Measurements from ENCODE around the gene CDV3.
"Not testable (repeated sequence)": the region's sequence is repeated elsewhere in the genome, so short reads cannot be mapped to it uniquely, and the experiment has no call there.

The CDV3 gene, protein sequence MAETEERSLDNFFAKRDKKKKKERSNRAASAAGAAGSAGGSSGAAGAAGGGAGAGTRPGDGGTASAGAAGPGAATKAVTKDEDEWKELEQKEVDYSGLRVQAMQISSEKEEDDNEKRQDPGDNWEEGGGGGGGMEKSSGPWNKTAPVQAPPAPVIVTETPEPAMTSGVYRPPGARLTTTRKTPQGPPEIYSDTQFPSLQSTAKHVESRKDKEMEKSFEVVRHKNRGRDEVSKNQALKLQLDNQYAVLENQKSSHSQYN

DNA sequence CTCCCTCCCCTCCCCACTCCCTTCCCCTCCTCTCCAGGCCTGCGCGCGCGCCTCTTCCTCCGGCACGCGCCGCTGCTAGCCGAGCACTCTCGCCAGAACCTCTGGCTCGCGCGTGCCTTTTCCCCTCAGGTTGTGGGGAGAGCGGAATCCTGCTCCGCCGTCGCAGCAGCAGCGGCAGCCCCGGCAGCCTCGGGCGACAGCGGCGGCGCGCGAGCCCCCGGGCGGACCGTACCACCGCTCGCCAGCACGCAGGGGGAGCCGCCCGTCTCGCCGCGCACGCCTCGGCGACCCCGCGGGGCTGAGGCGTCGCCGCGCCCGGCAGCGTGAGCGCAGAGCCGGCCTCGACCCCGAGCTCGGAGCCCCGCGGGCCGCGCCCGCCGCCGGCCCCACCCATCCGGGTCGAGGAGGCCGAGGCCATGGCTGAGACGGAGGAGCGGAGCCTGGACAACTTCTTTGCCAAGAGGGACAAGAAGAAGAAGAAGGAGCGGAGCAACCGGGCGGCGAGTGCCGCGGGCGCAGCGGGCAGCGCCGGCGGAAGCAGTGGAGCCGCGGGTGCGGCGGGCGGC is at the start of gene CDV3:
Gene CDV3 (plus strand): TSS at position 58 of the 566 bp plus-strand sequence. CDS start 359 bp downstream, at position 417.
- peak; percentile 26 for DNase-seq (ENCODE audit: low read depth)

DNA sequence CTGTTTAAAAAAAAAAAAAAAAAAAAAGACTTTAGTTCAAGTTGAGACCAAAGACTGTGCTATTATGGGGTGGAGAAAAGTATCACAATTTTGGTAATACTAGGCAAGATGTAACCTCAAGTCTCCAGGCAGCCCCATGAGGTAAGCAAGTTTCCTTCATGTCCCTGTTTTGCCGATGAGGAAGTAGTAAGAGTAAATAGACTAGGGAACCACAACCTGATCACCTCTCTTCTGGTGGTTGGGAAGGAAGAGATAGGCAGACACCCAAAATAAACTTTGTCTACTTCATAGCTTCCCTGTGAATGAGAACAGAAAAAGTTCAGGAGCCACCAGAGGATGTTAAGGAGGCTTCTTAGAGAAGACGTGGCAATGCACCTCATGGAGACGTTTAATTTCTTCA is 49.7 kb upstream of the CDV3 start:
- DNase-seq (ENCODE audit: low read depth): not testable (repeated sequence)

DNA sequence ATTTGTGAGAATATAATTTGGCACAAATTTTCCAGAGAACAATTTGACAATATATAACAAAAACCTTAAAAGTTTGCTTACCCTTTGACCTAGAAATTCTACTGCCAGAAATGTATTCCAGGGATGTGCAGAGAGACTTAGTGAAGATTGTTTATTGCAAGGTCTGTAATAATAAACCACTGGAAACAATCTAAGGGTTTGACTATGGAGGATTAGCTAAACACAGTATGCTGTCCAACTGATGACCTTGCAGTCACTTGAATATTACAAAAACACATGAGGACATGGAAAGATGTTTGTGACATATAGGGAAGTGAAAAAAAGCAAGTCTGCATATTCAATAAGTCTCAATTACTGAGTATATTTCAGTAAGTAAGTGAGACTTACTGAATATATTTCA is 48.1 kb upstream of the CDV3 start:
- DNase-seq (ENCODE audit: low read depth): no peak

DNA sequence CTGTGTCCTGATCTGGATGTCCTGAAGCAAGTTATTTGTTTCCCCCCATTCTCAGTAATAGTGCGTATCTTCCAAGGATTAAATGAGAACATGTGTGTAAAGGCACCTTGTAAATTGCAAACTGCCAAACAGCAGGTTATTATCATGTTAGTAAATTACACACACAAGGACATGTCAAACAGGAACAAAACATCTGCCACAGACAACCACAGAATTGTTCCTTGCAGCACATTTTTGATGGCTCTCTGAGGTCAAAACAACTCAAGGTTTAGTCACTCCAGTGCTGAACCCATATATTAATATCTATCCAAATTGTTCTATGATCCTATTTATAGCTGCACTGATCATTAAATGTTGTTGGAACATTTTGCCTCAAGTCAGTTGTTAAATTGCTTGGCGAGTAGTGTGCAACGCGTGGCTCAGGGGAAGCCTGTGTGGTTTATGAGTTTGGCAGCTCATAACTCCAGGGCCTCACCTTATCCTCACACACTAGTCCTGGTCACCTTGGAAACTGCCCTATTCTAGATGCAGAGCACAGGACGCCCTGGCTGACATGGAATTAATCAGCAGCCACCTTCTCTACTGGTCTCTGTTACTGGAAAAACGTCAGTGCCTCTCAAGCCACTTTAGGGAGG is 46.3 kb upstream of the CDV3 start:
- DNase-seq (ENCODE audit: low read depth): no peak

DNA sequence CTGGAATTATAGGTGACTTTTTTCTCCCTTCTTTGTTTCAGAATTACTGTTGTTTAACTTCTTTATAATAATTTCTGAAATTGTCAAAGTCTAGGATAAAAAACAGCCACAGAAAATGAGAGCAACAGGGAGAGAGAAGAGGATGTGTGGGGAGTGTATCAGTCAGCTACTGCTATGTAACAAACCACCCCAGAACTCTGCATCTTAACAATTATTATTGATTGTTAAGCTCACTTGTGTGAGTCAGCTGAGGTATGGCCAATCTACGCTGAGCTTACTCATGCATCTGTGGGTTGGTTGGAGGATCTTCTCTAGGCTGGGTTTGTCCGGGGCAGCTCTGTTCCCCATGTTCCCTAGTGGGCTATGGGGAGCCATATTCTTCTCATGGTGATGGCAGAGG is 43.7 kb upstream of the CDV3 start:
- no peak for DNase-seq (ENCODE audit: low read depth)

DNA sequence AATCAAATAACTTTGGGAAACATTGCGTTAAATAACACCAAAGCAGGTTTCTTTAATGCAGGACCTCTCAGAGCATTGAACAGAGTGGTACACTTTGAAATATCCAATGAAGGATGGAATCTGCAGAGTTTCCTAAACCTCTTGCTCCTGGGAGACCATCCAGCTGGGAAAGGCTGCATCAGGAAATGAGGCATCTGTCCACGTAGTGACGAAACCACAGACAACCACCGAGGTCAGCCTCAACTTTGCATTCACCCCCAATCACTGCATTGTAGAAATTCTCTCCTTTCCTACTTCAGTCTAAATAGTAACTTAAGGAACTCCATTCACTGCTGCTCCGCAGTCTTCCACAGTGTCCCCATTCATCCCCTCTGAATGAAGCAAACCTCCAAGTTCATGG is 41.5 kb upstream of the CDV3 start:
- DNase-seq (ENCODE audit: low read depth): no peak

DNA sequence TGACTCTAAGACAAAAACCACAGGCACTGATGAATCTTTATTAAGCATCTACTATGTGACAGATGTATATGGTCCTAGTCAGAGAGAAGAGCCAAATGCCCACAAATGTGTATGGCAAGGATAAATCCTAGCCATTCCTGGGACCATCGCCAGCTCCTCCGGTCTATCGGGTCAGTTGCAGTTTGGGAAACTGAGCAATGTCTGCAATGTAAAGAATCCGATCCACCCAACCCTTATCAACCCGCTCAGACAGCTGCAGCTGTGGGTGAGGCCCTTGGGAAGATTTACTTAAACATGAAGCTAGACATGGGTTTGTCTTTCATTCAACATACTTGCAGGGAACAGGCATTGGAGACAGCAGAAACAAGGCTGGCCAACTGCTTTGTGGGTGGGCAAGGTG is 40.5 kb upstream of the CDV3 start:
- no peak for DNase-seq (ENCODE audit: low read depth)

DNA sequence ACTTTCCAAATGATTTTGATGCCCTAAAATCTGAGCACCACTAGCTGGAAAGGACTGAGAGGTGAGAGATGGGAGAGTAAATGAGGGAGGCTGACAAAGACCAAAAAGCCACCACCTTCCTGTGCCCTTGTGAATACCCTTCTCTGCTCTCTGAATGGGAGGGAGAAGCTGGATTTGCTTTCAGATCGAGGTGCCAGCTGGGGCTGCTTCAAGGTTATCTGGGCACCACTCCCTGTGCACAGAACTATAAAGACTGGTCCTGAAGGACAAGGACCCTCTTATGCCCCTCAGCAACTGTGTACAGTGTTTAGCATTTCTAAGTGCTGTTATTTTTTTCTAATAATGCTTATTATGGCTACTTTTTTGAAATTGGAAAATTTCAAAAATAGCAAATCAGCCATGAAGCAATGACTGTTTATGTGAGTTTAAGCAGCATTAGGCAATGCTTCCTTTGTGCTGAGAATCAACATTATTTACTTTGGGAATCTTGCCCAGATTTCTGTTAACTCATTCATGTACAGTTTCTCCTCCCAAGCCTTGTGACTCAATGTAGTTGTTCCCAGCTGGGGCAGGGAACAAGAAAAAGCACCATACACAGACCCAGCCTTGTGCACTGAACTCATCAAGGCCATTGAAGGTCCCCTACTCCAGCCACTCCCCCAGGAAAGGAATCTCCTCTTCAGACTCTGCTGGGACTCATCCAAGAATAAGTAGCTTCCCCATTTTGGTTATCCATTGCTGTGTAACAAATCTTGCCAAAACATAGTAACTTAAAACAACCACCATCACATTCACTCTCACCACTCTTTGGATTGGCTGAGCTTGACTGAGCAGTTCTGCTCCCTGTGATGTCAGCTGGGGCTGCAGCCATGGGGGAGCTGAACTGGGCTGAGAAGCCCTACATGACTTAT is 37.3 kb upstream of the CDV3 start:
- DNase-seq (ENCODE audit: low read depth): no peak

DNA sequence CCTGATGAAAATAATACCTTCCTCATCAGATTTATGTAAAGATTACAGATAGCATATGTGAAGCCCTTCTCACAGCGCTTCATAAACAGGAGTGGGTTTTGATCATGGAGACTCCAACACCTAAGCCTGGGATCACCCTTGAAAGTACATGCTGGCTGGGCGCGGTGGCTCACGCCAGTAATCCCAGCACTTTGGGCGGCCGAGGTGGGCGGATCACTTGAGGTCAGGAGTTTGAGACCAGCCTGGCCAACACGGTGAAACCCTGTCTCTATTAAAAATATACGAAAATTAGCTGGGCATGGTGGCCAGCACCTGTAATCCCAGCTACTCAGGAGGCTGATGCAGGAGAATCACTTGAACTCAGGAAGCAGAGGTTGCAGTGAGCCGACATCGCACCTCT is 36.4 kb upstream of the CDV3 start:
- not testable (repeated sequence) for DNase-seq (ENCODE audit: low read depth)

DNA sequence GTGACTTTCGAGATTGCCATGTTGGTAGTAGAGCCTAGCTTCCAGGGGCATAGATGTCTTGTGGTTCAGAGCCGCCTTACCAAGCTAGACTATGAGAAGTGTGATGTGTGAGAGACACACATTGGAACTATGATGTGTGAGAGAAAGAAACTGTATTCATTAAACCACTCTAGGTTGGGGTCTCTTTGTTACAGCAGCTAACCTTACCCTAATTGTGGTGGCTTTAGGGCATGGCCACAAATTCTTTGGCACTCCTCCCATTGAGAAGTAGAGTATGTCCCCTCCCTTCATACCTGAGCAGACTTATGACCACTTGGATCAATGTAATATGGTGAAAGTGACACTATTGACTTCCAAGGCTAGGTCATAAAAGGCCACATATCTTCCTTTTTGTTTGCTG is 35.3 kb upstream of the CDV3 start:
- DNase-seq (ENCODE audit: low read depth): no peak

DNA sequence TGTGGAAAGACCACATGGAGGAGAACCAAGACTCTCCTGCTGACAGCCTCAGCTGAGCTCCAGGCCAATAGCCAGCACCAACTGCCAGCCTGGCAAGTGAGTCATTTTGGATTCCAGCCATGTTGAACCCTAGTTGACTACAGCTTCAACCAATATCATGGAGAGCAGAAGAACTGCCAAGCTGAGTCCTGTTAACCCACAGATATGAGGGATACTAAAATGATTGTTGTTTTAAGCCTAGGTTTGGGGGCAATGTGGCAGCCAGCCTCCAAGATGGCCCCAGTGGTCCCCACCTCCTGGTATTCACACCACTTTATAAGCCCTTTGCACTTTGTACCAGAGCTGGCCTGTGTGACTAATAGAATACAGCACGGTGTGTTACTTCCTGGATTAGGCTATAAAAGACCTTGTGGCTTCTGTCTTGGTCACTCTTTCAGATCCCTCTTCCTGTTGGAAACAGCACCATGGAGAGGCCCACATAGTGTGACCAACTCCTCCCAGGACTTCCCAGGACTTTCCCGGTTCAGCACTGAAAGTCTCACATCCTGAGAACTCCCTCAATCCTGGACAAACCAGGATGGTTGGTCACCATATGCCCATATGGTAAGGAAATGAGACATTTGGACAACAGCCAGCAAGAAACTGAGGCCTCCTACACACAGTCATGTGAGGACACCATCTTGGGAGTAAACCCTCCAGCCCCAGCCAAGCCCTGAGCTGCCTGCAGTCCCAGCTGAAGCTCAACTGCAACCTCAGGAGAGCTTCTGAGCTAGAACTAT is 32.4 kb upstream of the CDV3 start:
- no peak for DNase-seq (ENCODE audit: low read depth)

DNA sequence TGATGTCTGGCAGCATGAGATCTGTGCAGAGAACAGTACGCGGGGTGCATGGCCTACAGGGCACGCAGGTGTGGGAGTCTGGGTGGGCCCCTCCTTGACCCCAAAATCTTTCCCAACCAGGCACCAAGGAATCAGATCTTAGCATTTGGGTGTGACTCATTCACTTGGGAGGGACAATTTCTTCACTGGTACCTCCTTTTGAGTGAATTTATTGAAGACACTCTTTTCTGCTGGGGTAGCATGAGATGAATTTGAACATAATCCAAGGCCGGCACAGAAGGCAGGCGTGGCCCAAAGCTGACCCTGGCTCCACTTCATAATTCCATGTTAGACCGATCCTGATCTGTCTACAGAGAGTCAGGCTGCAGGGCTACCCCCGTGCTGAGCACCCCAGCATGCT is 30.6 kb upstream of the CDV3 start:
- DNase-seq (ENCODE audit: low read depth): no peak

DNA sequence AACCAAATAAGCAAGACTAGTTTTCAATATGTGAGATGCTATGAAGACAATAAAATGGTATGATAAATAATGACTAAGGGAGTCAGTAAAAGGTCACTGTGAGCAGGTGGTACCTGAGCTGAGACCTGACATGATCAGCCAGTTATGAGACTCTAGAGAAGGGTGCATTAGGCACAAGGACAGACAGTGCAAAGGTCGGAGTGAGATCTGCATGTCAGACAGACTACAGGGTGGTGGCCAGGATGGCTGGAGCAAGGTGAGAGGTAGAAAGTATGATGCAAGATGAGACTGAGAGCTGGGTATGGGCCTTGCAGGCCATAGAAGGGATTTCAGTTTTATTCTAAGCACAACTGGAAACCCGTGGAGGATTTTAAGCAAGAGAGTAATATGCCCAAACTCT is 28.5 kb upstream of the CDV3 start:
- not testable (repeated sequence) for DNase-seq (ENCODE audit: low read depth)

DNA sequence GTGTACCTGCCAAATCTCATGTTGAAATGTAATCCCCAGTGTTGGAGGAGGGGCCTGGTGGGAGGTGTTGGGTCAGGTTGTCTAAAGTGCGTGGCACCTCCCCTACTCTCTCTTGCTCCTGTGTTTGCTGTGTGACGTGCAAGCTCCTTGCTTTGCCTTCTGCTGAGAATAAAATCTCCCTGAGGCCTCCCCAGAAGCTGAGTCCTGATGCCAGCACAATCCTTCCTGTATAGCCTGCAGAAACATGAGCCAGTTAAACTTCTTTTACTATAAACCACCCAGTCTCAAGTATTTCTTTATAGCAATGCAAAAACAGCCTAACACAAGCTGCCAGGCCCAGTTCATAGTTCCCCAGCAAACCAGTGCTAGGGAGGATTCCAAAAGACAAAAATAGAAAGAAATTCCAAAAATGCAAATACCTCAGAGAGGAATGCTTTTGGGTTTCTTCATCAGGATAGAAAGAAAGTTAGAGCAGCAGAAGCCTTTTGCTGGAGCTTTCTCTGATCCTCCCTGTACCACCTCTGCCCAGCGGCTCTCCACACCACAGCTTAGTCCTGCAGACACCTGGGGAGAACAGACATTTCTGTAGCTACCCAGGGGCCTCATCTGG is 25.9 kb upstream of the CDV3 start:
- DNase-seq (ENCODE audit: low read depth): no peak

DNA sequence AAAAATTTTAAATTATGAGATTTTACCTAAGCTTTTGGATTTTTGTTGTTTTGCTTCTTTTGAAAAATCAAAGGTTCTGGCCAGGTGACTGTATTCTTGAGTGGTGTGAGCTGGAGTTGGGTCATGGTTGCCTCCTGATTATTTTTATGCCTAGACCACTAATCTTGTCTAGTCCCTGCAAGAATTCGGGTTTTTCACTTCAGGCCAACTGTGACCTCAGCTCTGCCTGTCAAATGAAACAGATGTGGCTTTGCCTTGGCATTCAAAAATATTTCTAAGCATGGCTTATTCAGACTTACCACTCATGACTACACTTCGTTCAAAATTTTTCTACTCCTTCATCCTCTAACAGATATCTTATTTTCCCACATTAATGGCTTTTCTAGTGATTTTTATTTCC is 25.4 kb upstream of the CDV3 start:
- no peak for DNase-seq (ENCODE audit: low read depth)

DNA sequence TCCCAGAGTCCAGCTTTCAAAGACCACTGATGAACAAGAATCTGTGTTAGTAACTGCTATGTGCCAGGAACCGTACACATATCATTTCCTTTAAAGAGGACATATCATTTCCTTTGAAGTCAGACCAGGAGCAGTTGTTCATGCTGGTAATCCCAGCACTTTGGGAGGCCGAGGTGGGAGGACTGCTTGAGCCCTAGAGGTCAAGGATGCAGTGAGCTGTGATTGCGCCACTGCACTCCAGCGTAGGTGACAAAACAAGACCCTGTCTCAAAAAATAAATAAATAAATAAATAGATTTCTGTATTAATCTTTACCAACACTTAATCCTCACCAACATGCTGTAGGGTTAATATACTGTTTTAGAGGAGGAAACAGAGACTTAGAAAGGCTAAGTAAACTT is 23.9 kb upstream of the CDV3 start:
- no peak for DNase-seq (ENCODE audit: low read depth)

DNA sequence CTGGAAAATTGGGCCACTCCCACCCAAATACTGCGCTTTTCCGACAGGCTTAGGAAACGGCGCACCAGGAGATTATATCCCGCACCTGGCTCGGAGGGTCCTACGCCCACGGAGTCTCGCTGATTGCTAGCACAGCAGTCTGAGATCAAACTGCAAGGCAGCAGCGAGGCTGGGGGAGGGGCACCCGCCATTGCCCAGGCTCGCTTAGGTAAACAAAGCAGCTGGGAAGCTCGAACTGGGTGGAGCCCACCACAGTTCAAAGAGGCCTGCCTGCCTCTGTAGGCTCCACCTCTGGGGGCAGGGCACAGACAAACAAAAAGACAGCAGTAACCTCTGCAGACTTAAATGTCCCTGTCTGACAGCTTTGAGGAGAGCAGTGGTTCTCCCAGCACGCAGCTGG is 21.9 kb upstream of the CDV3 start:
- not testable (repeated sequence) for DNase-seq (ENCODE audit: low read depth)

DNA sequence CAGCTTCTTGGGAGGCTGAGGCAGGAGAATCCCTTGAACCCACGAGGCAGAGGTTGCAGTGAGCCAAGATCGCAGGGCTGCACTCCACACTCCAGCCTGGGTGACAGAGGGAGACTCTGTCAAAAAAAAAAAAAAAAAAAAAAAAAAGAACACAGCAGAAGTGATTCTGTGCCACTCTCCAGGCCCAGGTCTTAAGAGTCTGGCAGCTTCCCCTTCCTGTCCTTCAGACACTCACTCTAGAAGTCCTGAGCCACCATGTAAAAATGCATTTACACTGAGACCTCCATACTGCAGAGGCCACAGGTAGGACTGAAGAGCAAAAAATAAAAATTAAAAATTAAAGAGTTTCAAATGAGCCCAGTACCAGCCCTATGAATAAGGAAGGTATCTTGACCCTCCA is 11.8 kb upstream of the CDV3 start:
- no peak for DNase-seq (ENCODE audit: low read depth)

DNA sequence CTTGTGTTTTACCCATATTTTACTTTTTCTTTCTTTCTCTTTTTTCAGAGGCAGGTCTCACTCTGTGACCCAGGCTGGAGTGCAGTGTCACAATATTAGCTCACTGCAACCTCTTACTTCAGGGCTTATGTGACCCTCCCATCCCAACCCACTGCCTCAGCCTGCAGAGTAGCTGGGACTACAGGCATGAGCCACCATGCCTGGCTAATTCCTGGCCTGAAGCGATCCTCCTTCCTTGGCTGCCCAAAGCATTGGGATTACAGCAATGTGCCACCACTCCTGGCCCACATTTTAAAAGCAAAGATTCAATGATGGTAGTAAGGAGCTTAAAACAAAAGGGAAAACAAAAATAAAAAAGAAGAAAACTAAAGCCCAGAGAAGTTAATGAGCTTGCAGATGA is 11.1 kb upstream of the CDV3 start:
- DNase-seq (ENCODE audit: low read depth): no peak

DNA sequence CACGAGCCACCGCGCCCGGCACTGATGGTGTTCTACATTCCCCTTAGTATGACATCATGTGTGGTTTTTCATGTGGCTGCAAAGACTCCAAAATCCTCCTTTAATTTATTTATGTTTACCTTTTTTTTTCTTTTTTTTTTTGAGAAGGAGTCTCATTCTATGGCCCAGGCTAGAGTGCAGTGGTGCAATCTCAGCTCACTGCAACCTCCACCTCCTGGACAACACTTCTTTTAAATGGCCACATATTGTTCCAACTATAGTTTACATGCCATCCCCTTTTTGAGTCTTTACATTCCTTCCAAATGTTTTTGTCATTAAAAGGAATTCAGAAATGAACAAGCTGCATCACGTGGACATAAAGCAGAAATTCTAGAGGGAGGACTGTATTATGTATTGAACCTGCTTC is 10.3 kb upstream of the CDV3 start:
- no peak for DNase-seq (ENCODE audit: low read depth)

DNA sequence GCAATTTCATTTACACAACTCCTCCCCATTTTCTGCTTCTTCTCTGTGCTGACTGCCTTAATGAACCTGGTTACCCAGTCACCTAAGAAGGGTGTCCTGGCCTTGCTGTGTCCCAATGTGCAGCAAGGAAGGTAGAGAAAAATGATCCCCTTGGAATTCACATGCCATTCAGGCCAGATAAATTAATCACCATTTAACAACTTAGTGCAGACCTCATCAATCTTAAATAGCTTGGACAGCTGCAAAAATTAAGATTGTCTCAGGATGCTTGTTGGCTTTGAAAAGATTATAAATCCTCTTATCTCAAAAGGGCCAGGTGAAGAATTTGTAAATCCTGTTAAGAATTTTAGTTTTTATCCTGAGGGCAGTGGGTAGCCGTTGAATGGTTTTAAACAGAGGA is 9.7 kb upstream of the CDV3 start:
- no peak for DNase-seq (ENCODE audit: low read depth)
